Heart left ventricle (tissue), 16 donors: ENCODE data around the gene ELP6. TPM values are rescaled to one million over a fixed set of nuclear protein-coding genes. Genes with fewer than 3 reads are reported as not detected.
A peak's percentile ranks its signal among the peaks of the same experiment; 100 is the strongest.

Source experiments
- ATAC-seq, 4 donors: fragments of 200-7000 bp; cut with Tn5 transposase; one replicate each; pipeline ENCODE4 v1.9.1; 2020 to 2022; ENCODE audit warnings: moderate library complexity in 4 of 4, mild to moderate bottlenecking in 3 of 4, moderate number of reproducible peaks in 1 of 4
- DNase-seq, 5 donors: peaks; one replicate each; pipeline ENCODE4 v3.0.0-alpha.2; 2020
- H3K27ac ChIP-seq, 12 donors: fragments of 200-600 bp; sonication (generic) in 4 of 12; one replicate each; pipeline versions ENCODE4 v1.5.0 to v1.8.0; 2016 to 2022; ENCODE audit warnings: mild to moderate bottlenecking in 2 of 12
- H3K27me3 ChIP-seq, 9 donors: fragments of 200-600 bp; sonication (generic) in 2 of 9; one replicate each; pipeline versions ENCODE4 v1.5.1 to v1.8.0; 2016 to 2022; ENCODE audit warnings: mild to moderate bottlenecking in 3 of 9
- H3K36me3 ChIP-seq, 9 donors: fragments of 200-600 bp; sonication (generic) in 2 of 9; one replicate each; pipeline versions ENCODE4 v1.5.0 to v1.8.0; 2018 to 2022; ENCODE audit warnings: mild to moderate bottlenecking in 2 of 9
- H3K4me1 ChIP-seq, 12 donors: fragments of 200-600 bp; sonication (generic) in 4 of 12; one replicate each; pipeline versions ENCODE4 v1.5.0 to v1.8.0; 2016 to 2022; ENCODE audit warnings: mild to moderate bottlenecking in 3 of 12
- H3K4me3 ChIP-seq, 12 donors: fragments of 200-600 bp; sonication (generic) in 4 of 12; one replicate each; pipeline versions ENCODE4 v1.5.0 to v1.8.0; 2017 to 2022; ENCODE audit warnings: mild to moderate bottlenecking in 9 of 12, moderate library complexity in 4 of 12
- H3K9me3 ChIP-seq, 12 donors: fragments of 200-600 bp; sonication (generic) in 4 of 12; one replicate each; pipeline versions ENCODE4 v1.5.0 to v1.8.0; 2016 to 2022; ENCODE audit warnings: mild to moderate bottlenecking in 1 of 12
- POLR2A ChIP-seq, 2 donors: fragments of 450-650 bp; IDR thresholded peaks; one replicate each; pipeline ENCODE4 v1.6.1; 2017; ENCODE audit warnings: antibody characterized with exemption in 2 of 2, mild to moderate bottlenecking in 2 of 2, moderate library complexity in 2 of 2
- WGBS, 4 donors: extraction: QIAGEN DNeasy Blood & Tissue Kit in 2 of 4; methylation state at CpG; one replicate each; pipeline versions ENCODE4 v1.1.5 to v1.1.7; 2013 to 2018; 5-methylcytosine and 5-hydroxymethylcytosine counted together
- intact Hi-C, 10 donors: fragments of 100-400 bp; cut with DNase I; formaldehyde crosslinking; loops; one replicate each; pipeline versions ENCODE4 v1.11.1 to v1.14.2; 2022
- polyA plus RNA-seq, 2 donors: library from polyadenylated mRNA; stranded (reverse); fragments of 200-250 nt; gene quantifications; one replicate each; pipeline ENCODE4 v1.2.3, GENCODE V29; 2013
- total RNA-seq, 9 donors: library from RNA; depleted of rRNA in 2 of 9; stranded (reverse); fragments of >200 nt in 2 of 9; fragmentation: NEBNext Ultra II Directional in 3 of 9; extraction: Animal tissue kit (Norgen Biotek cat#: 25700) in 3 of 9; gene quantifications; one replicate each; pipeline versions ENCODE4 v1.1.0 to v1.2.4, GENCODE V29; 2016 to 2023
- TF ChIP-seq, protein P1 (sequence below), 12 donors: fragments of 200-600 bp; sonication (generic) in 4 of 12; IDR thresholded peaks; one replicate each; pipeline versions ENCODE4 v1.5.0 to v1.8.0; 2018 to 2022; ENCODE audit warnings: antibody characterized with exemption in 12 of 12, mild to moderate bottlenecking in 5 of 12
- donor health status: ischemic (EF 13 %, LVEDD 7.1; RV severe dilation, severe dysfunction).
- donor health status: healthy with polysubstance abuse.
- donor health status: DM: no; HTN: yes; CAD: no.
- donor health status: DM: no; HTN: no; CAD: no.
- donor health status: ischemic (EF 25% LVEDD 6.9; RV normal size, moderate dysfunction).
- donor health status: ischemic (EF 25% LVEDD 5.7; RV mildly dilated, moderate dysfunction).
- donor health status: healthy.
- donor health status: DM: yes; HTN: yes; CAD: no.
- donor health status: ischemic (EF 35%, LVEDD 5.7; RV mildly dilated, moderate dysfunction).
- donor health status: nonischemic (EF 11% LVEDD 7.7; RV severe dilation, severe dysfunction).
- donor health status: DM: yes; HTN: yes; CAD: no.
- donor health status: PGD.
- donor health status: ischemic (EF 29% LVEDD 5.4; RV normal size, mild dysfunction).
- donor health status: nonischemic (EF 23%, LVEDD 6.1; RV moderate dilation, normal function).

Gene ELP6
- total and polyA plus RNA-seq, 11 donors = 14.9 to 33.5 (median 20.0) TPM

DNA sequence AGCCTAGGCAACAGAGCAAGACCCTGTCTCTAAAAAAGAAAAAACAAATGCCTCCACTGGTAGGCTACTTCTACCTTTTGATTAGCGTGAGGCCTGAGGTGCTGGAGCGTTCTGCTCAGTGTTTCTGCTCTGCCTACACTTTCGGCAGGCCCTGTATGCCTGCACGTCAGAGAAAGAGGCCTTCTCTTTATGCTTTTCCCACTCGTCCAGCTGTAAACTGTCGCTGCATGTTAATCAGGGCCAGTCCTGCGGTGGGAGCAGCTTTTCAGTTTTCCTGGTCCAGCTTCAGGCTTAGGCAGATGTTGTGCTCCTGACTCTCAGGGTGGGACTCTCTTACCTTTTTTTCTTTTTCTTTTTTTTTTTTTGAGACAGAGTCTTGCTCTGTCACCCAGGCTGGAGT, 39.9 kb upstream of the ELP6 start:
- TF ChIP-seq, protein P1, sequence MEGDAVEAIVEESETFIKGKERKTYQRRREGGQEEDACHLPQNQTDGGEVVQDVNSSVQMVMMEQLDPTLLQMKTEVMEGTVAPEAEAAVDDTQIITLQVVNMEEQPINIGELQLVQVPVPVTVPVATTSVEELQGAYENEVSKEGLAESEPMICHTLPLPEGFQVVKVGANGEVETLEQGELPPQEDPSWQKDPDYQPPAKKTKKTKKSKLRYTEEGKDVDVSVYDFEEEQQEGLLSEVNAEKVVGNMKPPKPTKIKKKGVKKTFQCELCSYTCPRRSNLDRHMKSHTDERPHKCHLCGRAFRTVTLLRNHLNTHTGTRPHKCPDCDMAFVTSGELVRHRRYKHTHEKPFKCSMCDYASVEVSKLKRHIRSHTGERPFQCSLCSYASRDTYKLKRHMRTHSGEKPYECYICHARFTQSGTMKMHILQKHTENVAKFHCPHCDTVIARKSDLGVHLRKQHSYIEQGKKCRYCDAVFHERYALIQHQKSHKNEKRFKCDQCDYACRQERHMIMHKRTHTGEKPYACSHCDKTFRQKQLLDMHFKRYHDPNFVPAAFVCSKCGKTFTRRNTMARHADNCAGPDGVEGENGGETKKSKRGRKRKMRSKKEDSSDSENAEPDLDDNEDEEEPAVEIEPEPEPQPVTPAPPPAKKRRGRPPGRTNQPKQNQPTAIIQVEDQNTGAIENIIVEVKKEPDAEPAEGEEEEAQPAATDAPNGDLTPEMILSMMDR (IDR thresholded peaks at IDR 0.05) = no peak
- no peak for TF ChIP-seq POLR2A (IDR thresholded peaks at IDR 0.05)
- no peak overlapping the region for H3K4me3 ChIP-seq
- H3K36me3 ChIP-seq = no peaks in the 10 kb centered on the region
- H3K9me3 ChIP-seq = peaks cover 0 to 8% (median 0%) of the 10 kb centered on the region in 12 donors
- no peak for DNase-seq
- no peaks in the 10 kb centered on the region for H3K27me3 ChIP-seq
- WGBS, 4 donors = 81 to 86% (median 83%) methylated on average over 7 of the region's 7 CpGs
- H3K4me1 ChIP-seq = no peaks in the 10 kb centered on the region
- H3K27ac ChIP-seq = no peak overlapping the region
- no peak for ATAC-seq
- intact Hi-C loops = no loop called here

DNA sequence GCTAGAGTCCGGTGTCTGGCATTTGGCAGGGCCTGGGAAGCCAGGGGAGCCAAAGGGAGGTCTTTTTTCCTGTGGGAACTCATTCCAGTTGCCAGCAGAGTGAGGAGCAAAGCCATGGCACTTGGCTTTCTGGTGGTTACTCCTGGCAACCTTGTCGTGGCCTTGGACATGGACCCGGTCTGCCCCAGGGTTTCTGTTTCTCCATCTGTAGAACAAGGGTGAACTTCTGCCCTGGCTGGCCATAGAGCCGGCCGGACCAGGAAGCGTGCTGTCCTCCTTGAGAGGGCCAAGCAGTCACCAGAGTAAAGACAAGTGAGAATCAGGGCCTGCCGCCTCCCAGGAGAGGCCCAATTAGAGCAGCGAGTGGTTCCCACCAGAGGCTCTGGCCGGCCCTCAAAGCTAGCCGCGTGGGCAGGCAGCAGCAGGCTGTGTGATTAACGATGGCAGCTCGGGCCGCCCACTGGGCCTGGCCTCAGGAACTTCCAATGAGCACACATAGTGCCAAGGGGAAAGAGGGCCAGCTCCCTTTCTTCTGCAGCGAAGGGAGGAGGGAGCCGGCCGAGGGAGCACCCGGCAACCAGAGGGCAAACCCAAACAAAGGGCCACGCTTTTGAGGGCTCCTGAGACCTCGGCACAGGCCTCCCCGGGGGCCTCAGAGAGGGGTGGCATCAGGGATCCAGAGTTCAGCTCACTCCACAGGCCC, 29.1 kb upstream of the ELP6 start:
- intact Hi-C loops = no loop called here
- Histone ChIP-seq H3K9me3 (no peaks in the 10 kb centered on the region), H3K27ac (no peak overlapping the region), H3K36me3 (no peaks in the 10 kb centered on the region), H3K4me3 (no peak overlapping the region), H3K4me1 (no peaks in the 10 kb centered on the region), H3K27me3 (no peaks in the 10 kb centered on the region)
- TF ChIP-seq, protein P1 (IDR thresholded peaks at IDR 0.05) = no peak
- TF ChIP-seq POLR2A (IDR thresholded peaks at IDR 0.05) = no peak
- DNase-seq (no peak), ATAC-seq (peak in 1 of 4 donors; percentile 38)
- 64 to 80% (median 70%) methylated on average over 11 to 21 of the region's 21 CpGs for WGBS, 4 donors

DNA sequence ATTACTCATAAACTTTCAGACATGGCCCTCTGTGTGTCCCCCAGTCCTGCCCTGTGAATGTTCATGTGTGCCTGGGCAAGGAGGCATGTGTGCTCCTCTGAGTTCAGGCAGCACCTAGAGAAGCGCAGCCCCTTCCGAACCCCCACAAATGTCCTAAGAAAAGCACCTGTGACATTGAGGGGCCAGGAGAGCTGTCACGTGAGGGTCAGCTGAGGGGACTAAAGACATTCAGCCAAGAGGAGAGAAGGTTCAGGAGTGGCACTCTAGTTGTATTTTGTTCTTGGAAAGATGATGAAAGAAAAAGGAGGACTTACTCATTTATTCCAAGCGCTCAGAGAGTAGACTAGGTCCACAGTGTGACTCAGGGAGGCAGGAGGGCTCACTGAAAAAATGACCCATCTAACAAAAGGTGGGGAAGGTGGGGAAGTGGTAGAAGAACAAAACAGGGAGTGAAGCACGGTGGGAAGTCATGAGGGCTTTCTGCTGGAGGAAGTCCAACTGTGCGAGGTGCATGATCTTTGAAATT, 28.1 kb upstream of the ELP6 start:
- ATAC-seq = no peak
- H3K4me1 ChIP-seq = no peaks in the 10 kb centered on the region
- no peak for DNase-seq
- H3K27me3 ChIP-seq = no peaks in the 10 kb centered on the region
- H3K4me3 ChIP-seq = no peak overlapping the region
- no peak overlapping the region for H3K27ac ChIP-seq
- intact Hi-C loops = no loop called here
- TF ChIP-seq, protein P1 (IDR thresholded peaks at IDR 0.05) = no peak
- no peak for TF ChIP-seq POLR2A (IDR thresholded peaks at IDR 0.05)
- H3K36me3 ChIP-seq = no peaks in the 10 kb centered on the region
- H3K9me3 ChIP-seq = no peaks in the 10 kb centered on the region
- 64 to 72% (median 66%) methylated on average over 6 of the region's 6 CpGs for WGBS, 4 donors

DNA sequence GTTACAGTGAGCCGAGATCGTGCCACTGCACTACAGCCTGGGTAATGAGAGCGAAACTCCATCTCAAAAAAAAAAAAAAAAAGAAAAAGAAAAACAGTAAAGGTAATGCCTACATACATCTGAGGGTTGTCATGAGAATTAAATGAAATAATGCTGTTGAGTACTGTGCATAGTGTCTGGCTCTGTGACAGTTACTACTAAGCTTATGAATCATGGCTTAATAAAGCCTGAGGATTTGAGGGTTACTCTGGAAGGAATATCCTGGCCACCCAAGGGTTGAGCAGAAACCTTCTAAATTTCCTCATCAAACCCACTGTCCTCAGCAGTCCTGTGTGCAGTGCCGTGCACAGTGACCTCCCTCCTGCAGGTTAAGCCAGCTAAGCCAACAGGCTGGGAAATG, 26.8 kb upstream of the ELP6 start:
- Histone ChIP-seq H3K4me3 (no peak overlapping the region), H3K36me3 (no peaks in the 10 kb centered on the region), H3K9me3 (no peaks in the 10 kb centered on the region), H3K4me1 (no peaks in the 10 kb centered on the region), H3K27ac (no peak overlapping the region), H3K27me3 (no peaks in the 10 kb centered on the region)
- DNase-seq (no peak), ATAC-seq (no peak)
- 93 to 99% (median 95%) methylated on average over 4 of the region's 4 CpGs for WGBS, 4 donors
- intact Hi-C loops = no loop called here
- TF ChIP-seq, protein P1 (IDR thresholded peaks at IDR 0.05) = no peak
- no peak for TF ChIP-seq POLR2A (IDR thresholded peaks at IDR 0.05)
